Stimulated activated CD4-positive, alpha-beta T cell treated with anti-CD3 and anti-CD28 coated beads, Interleukin-2, amount 100 ng/mL, for 24 hours (primary cell): ENCODE results near the gene FAM50A.
"Not testable (repeated sequence)": the region's sequence is repeated elsewhere in the genome, so short reads cannot be mapped to it uniquely, and the experiment has no call there.

Source experiments
- DNase-seq, 2 donors: peaks; one replicate each; pipeline ENCODE4 v3.0.0-alpha.2; 2020

Gene FAM50A

GRCh38 chrX:154486052-154486395, 42.1 kb downstream of the FAM50A start:
- DNase-seq: peak; percentile 27 to 36

GRCh38 chrX:154486396-154487207, 42.7 kb downstream of the FAM50A start, which contains the start of gene UBL4A:
Gene UBL4A, minus strand, starts transcription at chrX:154486615. Its CDS starts 31 bp downstream, at chrX:154486584.
- DNase-seq: peak; percentile 57 to 72

- DNase-seq: no peak
Measured at GRCh38 chrX:154487518-154488290, 43.8 kb downstream of the FAM50A start.

DNA sequence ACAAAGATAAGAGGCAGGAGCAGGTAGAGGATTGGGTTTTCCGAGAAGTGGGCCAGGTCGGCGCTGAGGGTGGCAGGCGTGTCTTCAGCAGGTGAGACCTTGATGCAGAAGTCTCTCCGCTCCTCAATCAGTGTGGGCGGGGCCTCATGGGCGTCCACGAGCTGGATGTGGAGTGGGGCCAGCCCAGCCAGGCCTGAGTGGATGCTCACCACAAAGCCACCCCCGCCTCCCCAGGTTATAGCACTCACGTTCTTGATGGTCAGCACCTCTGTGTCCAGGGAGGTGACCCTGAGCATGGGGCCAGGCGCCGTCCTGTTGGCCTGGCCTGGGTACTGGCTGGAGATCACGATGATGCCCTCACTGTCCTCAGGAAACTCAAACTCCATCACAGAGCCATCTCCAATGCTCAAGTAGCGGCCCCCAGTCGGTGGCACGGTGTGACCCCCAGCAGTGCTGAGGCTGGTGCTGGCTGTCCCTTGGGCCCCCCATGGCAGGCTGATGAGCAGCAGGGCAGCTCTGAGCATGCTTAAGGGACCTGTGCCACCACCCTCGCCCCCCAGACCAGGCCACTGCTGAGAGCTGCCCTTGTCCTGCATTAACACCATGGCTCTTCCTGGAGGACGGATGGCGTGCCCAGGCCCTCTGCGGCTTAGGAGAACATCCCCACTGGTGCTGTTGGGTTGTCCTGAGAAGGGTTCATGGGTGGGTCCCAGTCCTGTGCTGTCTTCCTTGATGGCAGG, 44.6 kb downstream of the FAM50A start:
- no peak for DNase-seq

GRCh38 chrX:154489182-154489581, 45.2 kb downstream of the FAM50A start:
- no peak for DNase-seq

DNA sequence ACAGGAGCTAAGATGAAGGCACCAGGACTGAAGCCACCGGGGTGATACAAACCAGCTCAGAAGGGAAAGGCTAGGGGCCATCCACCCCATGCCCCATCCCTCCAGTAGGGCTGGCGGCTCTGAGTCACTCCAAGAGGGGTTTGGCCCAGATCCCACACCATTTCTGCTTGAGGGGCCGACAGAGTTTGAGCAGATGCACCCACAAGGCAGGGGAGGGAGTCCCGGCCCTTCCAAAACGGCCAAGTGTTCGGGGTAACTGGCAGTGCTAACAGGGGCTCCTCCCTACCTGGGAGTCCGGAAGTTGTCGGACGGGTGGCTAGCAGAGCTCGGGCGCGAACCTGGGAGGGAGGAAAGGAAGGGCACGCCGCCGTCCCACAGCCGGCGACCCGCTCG, 46.1 kb downstream of the FAM50A start:
- DNase-seq: peak in 1 of 2 donors; percentile 40

DNA sequence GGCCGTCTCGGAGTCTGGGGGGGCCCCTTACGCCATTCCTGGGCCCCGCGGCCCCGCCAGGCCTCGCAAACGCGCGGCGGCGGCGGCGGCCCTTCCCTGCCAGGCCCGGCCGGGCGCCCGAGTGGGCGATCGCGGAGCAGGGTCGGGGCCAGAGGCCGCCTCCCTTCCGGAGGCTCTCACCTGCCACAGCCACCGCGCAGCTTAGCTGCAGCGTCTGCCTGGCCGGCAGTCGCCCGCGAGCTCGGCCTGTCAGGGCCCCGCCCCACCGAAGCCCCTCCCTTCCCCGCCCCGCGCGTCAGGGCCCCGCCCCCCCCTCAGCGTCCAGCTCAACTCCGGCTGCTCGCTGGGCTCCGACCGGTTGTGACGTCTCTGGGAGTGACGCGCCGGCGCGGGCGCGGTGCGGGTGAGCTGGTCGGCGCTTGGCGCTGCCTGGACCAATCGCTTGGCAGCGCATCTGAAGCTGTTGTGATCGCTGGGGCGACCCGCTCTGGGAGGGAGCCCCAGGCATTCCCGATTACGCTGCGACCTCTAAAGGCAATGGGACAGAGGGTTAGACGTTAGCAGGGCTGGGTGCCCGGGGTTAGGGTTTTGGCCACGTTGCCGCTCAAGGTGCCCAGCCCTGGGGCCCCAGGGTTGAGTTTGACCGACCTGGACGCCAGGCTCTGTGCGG, 46.6 kb downstream of the FAM50A start, which contains the start of gene SLC10A3:
Gene SLC10A3, minus strand, starts transcription at position 216 of the 670 bp plus-strand sequence. CDS start 1,689 bp downstream, outside the sequence.
- DNase-seq: peak; percentile 85 to 88

GRCh38 chrX:154494715-154495114, 50.8 kb downstream of the FAM50A start:
- DNase-seq: no peak

GRCh38 chrX:154495472-154495922, 51.6 kb downstream of the FAM50A start:
- no peak for DNase-seq

DNA sequence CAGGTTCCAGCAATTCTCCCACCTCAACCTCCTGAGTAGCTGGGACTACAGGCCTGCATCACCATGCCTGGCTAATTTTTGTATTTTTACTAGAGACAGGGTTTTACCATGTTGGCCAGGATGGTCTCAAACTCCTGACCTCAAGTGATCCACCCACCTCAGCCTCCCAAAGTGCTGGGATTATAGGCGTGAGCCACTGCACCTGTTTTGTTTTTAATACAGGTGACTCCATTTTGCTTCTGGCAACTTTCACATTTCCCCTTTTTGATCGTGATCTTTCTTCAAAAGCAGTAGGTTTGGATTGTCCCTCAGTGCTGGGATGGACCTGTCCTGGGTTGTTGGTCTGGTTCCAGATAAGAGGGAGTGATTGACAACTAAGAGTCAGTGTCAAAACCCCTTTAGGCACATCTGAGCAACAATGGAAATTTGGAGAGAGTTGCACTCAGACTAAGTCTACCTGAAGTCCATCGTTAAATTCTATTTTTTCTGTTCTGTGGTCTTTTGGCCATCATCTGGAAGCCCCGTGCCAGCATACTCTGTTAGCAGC, 52.7 kb downstream of the FAM50A start:
- not testable (repeated sequence) for DNase-seq
